Mesothelial cell of epicardium (in vitro differentiated cells): Measurements from ENCODE around the gene SORBS1. TPM values are rescaled to one million over a fixed set of nuclear protein-coding genes. Genes with fewer than 3 reads are reported as not detected.

ENCODE experiments used
- DNase-seq, 2 experiments: peaks; one replicate each; pipeline ENCODE4 v3.0.0; 2021; ENCODE audit warnings: low spot score in 2 of 2; ENCODE audit not compliant: unreplicated experiment in 2 of 2
- H3K27ac Mint-ChIP-seq: 2 replicates; pipeline ENCODE4 v1.8.0; 2021; ENCODE audit warnings: mixed read lengths
- H3K27me3 Mint-ChIP-seq: 2 replicates; pipeline ENCODE4 v1.8.0; 2021; ENCODE audit warnings: low read depth, mixed read lengths
- H3K36me3 Mint-ChIP-seq: 2 replicates; pipeline ENCODE4 v1.8.0; 2021; ENCODE audit warnings: mixed read lengths
- H3K4me1 Mint-ChIP-seq: 2 replicates; pipeline ENCODE4 v1.8.0; 2021; ENCODE audit warnings: mixed read lengths
- H3K4me3 Mint-ChIP-seq: 2 replicates; pipeline ENCODE4 v1.8.0; 2021; ENCODE audit warnings: mild to moderate bottlenecking, moderate library complexity, mixed read lengths
- H3K9me3 Mint-ChIP-seq: 2 replicates; pipeline ENCODE4 v1.8.0; 2021; ENCODE audit warnings: mixed read lengths
- total RNA-seq: library from RNA; stranded (reverse); gene quantifications from 3 replicates; pipeline ENCODE4 v1.2.1, GENCODE V29; 2021
- TF ChIP-seq, protein P1 (sequence below): fragments of 200-600 bp; sonication (generic); IDR thresholded peaks from one replicate; pipeline ENCODE4 v1.5.0; 2021; ENCODE audit warnings: antibody characterized with exemption; ENCODE audit not compliant: unreplicated experiment

The SORBS1 gene
- total RNA-seq, 1 donor from 2014 or later, result 24.9 TPM

DNA sequence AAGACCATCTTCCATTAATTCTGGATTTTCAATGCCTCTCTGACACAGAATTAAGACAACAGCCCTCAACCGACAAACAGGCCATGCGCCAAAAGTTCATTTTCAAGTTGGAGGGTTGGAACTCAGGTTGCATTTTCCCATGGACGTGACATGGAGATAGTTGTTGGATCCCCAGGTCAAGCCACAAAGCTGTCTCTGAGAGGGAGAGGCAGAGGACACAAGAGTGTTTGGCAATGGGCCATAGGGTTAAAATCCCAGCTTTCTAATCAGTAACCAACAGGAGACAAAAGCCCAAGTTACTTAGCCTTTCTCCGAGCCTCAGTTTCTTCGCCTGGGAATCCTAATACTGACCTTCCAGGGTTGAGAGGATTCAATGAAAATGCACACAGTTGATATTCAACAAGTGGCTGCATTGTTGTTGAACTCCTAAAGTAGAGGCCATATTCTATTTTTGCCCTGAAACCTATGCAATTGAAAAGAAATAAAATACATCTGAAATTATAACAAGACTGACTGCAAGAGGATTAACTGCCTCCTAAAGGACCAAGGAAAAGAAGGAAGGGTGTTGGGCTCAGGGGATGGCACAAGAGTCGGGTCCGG is 44.3 kb downstream of the SORBS1 start:
- TF ChIP-seq, protein P1, sequence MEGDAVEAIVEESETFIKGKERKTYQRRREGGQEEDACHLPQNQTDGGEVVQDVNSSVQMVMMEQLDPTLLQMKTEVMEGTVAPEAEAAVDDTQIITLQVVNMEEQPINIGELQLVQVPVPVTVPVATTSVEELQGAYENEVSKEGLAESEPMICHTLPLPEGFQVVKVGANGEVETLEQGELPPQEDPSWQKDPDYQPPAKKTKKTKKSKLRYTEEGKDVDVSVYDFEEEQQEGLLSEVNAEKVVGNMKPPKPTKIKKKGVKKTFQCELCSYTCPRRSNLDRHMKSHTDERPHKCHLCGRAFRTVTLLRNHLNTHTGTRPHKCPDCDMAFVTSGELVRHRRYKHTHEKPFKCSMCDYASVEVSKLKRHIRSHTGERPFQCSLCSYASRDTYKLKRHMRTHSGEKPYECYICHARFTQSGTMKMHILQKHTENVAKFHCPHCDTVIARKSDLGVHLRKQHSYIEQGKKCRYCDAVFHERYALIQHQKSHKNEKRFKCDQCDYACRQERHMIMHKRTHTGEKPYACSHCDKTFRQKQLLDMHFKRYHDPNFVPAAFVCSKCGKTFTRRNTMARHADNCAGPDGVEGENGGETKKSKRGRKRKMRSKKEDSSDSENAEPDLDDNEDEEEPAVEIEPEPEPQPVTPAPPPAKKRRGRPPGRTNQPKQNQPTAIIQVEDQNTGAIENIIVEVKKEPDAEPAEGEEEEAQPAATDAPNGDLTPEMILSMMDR, result no peak
- no peak for DNase-seq
- H3K27ac Mint-ChIP-seq, result peak overlapping the region; percentile 10
- peaks cover 8% of the 10 kb centered on the region for H3K4me1 Mint-ChIP-seq
- H3K4me3 Mint-ChIP-seq, result no peak overlapping the region
- H3K9me3 Mint-ChIP-seq, result no peaks in the 10 kb centered on the region
- no peaks in the 10 kb centered on the region for H3K27me3 Mint-ChIP-seq
- H3K36me3 Mint-ChIP-seq, result no peaks in the 10 kb centered on the region

DNA sequence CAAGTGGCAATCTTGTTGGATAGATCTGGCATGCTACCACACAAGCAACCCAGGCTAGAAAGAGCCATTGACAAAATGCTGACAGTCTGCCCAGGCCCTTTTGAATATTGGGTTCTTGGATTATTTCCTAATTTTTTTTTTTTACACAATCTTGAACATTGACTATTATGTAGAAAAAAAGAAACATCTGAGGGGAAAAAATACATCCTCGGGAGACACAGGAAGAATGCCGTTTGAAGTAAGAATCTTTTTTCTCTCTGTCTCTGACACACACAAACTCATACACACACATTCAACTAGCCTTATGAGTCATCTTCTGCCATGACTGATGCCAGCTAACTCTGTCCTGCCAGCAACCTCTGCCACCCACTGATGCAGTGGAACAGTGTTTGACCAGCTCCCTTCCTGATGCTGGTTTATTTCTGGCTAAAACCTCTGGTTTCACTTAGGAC is 47.2 kb downstream of the SORBS1 start:
- DNase-seq, result no peak
- H3K4me3 Mint-ChIP-seq, result no peak overlapping the region

DNA sequence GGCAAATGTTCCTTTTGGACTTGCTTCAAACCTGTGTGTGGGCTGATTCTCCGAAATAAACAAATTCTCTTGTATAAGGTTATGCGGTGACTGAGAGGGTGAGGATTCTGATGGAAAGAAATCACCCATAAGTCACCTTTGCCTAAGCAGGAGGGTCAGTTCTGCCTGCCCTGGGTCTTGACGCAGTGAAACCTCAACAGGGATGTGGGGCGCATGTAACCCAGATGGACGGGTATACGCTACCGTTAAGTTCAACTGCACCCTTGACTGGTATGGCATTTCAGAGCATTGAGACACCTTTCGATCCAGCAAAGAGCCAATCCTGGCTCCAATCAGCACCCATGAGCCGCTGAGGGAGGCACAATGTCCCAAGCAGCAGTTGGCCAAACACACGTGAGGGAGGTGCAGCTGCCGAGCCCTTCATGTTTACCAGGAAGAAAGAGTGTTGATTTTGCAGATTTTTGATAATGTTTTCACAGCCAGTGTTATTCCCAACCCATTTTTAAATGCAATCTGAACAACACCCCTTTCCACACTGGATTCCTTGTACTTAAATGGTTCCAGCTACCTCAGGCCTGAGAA is 48.1 kb downstream of the SORBS1 start:
- Mint-ChIP-seq H3K27ac (no peak overlapping the region), H3K9me3 (no peaks in the 10 kb centered on the region), H3K4me3 (no peak overlapping the region), H3K4me1 (peaks cover 20% of the 10 kb centered on the region), H3K36me3 (no peaks in the 10 kb centered on the region), H3K27me3 (no peaks in the 10 kb centered on the region)
- TF ChIP-seq, protein P1, result no peak
- no peak for DNase-seq

More for the DNA sequence above, 47.2 kb downstream of the SORBS1 start:
- Mint-ChIP-seq H3K27me3 (no peaks in the 10 kb centered on the region), H3K27ac (no peak overlapping the region), H3K36me3 (no peaks in the 10 kb centered on the region), H3K4me1 (peaks cover 12% of the 10 kb centered on the region), H3K9me3 (no peaks in the 10 kb centered on the region)
- TF ChIP-seq, protein P1, result no peak

DNA sequence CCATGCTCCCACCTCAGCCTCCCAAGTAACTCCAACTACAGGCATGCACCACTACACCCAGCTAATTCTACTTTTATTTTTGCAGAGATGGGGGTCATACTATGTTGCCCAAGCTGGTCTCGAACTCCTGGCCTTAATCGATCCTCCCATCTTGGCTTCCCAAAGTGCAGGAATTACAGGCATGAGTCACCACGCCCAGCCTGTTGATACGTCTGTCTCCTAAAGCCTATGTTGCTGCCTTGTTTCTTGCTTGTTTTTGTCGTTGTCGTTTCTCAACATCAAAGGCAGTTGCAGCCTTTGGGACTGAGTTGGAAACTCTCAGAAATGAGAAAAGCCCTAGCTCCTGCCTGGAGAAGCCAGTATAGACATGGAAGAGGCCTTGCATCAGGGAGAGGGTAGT is 49.9 kb downstream of the SORBS1 start:
- Mint-ChIP-seq H3K36me3 (no peaks in the 10 kb centered on the region), H3K4me1 (peaks cover 22% of the 10 kb centered on the region), H3K27me3 (no peaks in the 10 kb centered on the region), H3K27ac (no peak overlapping the region), H3K9me3 (no peaks in the 10 kb centered on the region), H3K4me3 (no peak overlapping the region)
- TF ChIP-seq, protein P1, result no peak
- DNase-seq, result no peak

DNA sequence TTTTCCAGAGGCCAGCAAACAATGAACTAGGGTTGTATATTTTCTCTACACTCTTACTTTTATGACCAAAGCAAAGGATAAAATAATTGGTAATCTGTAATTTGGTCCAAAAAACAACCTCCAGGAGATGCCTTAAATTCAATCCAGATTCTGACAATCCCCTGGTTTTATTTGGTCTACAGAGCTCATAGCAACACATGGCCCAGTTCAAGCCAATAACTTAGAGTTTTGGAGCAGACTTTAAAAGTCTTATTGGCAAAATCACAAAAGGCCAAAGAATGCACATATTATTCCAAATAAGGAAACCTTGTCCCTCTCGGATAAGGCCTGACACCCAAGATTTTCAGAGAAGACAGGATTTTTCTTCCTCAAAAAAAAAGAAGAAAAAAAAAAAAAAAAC is 51.9 kb downstream of the SORBS1 start:
- Mint-ChIP-seq H3K36me3 (no peaks in the 10 kb centered on the region), H3K9me3 (no peaks in the 10 kb centered on the region), H3K27ac (peak overlapping the region; percentile 81), H3K27me3 (no peaks in the 10 kb centered on the region), H3K4me3 (no peak overlapping the region), H3K4me1 (peaks cover 36% of the 10 kb centered on the region)
- TF ChIP-seq, protein P1, result no peak
- DNase-seq, result no peak
